Measurements from ENCODE around the gene BBOX1. TPM values are rescaled to one million over a fixed set of nuclear protein-coding genes. Genes with fewer than 3 reads are reported as not detected.
"Not testable (repeated sequence)": the region's sequence is repeated elsewhere in the genome, so short reads cannot be mapped to it uniquely, and the experiment has no call there.

Gene BBOX1
- total RNA-seq, 1 donor from 2014 or later = under 0.01 TPM

- no peak overlapping the region for H3K9ac ChIP-seq (ENCODE audit: low read depth in 1 of 3, low read length in 3 of 3)
- H3K4me3 ChIP-seq (ENCODE audit: low read length in 3 of 3) = no peak overlapping the region
- no peaks in the 10 kb centered on the region for H3K27me3 ChIP-seq (ENCODE audit: control insufficient read depth in 3 of 3, insufficient read depth in 3 of 3, low read length in 3 of 3)
- H3K36me3 ChIP-seq (ENCODE audit: control insufficient read depth in 3 of 3, insufficient read depth in 3 of 3, low read length in 3 of 3) = no peaks in the 10 kb centered on the region
- H3K9me3 ChIP-seq (ENCODE audit: control insufficient read depth in 3 of 3, low read length in 3 of 3) = no peaks in the 10 kb centered on the region
- no peak overlapping the region for H3K27ac ChIP-seq (ENCODE audit: low read depth, low read length)
- H3K4me1 ChIP-seq (ENCODE audit: control insufficient read depth in 3 of 3, insufficient read depth in 3 of 3, low read length in 3 of 3) = no peaks in the 10 kb centered on the region
Observed at GRCh38 chr11:27162237-27162636, 121.6 kb downstream of the BBOX1 start.

GRCh38 chr11:27166130-27166529 lies 125.5 kb downstream of the BBOX1 start:
- Histone ChIP-seq H3K4me1 (ENCODE audit: control insufficient read depth in 3 of 3, insufficient read depth in 3 of 3, low read length in 3 of 3) (no peaks in the 10 kb centered on the region), H3K27me3 (ENCODE audit: control insufficient read depth in 3 of 3, insufficient read depth in 3 of 3, low read length in 3 of 3) (no peaks in the 10 kb centered on the region), H3K9me3 (ENCODE audit: control insufficient read depth in 3 of 3, low read length in 3 of 3) (no peaks in the 10 kb centered on the region), H3K4me3 (ENCODE audit: low read length in 3 of 3) (no peak overlapping the region), H3K27ac (ENCODE audit: low read depth, low read length) (no peak overlapping the region), H3K9ac (ENCODE audit: low read depth in 1 of 3, low read length in 3 of 3) (no peak overlapping the region), H3K36me3 (ENCODE audit: control insufficient read depth in 3 of 3, insufficient read depth in 3 of 3, low read length in 3 of 3) (no peaks in the 10 kb centered on the region)

- H3K36me3 ChIP-seq (ENCODE audit: control insufficient read depth in 3 of 3, insufficient read depth in 3 of 3, low read length in 3 of 3) = no peaks in the 10 kb centered on the region
- H3K27me3 ChIP-seq (ENCODE audit: control insufficient read depth in 3 of 3, insufficient read depth in 3 of 3, low read length in 3 of 3) = no peaks in the 10 kb centered on the region
- no peak overlapping the region for H3K4me3 ChIP-seq (ENCODE audit: low read length in 3 of 3)
- H3K4me1 ChIP-seq (ENCODE audit: control insufficient read depth in 3 of 3, insufficient read depth in 3 of 3, low read length in 3 of 3) = no peaks in the 10 kb centered on the region
- no peak overlapping the region for H3K27ac ChIP-seq (ENCODE audit: low read depth, low read length)
- no peak overlapping the region for H3K9ac ChIP-seq (ENCODE audit: low read depth in 1 of 3, low read length in 3 of 3)
- H3K9me3 ChIP-seq (ENCODE audit: control insufficient read depth in 3 of 3, low read length in 3 of 3) = no peaks in the 10 kb centered on the region
Observed at GRCh38 chr11:27171376-27171958, 130.9 kb downstream of the BBOX1 start.

- Histone ChIP-seq H3K27ac (ENCODE audit: low read depth, low read length) (no peak overlapping the region), H3K9me3 (ENCODE audit: control insufficient read depth in 3 of 3, low read length in 3 of 3) (no peaks in the 10 kb centered on the region), H3K4me1 (ENCODE audit: control insufficient read depth in 3 of 3, insufficient read depth in 3 of 3, low read length in 3 of 3) (no peaks in the 10 kb centered on the region), H3K9ac (ENCODE audit: low read depth in 1 of 3, low read length in 3 of 3) (no peak overlapping the region), H3K4me3 (ENCODE audit: low read length in 3 of 3) (no peak overlapping the region), H3K27me3 (ENCODE audit: control insufficient read depth in 3 of 3, insufficient read depth in 3 of 3, low read length in 3 of 3) (no peaks in the 10 kb centered on the region), H3K36me3 (ENCODE audit: control insufficient read depth in 3 of 3, insufficient read depth in 3 of 3, low read length in 3 of 3) (no peaks in the 10 kb centered on the region)
Observed at GRCh38 chr11:27173545-27173944, 132.9 kb downstream of the BBOX1 start.

- Histone ChIP-seq H3K27ac (ENCODE audit: low read depth, low read length) (no peak overlapping the region), H3K4me3 (ENCODE audit: low read length in 3 of 3) (no peak overlapping the region), H3K9me3 (ENCODE audit: control insufficient read depth in 3 of 3, low read length in 3 of 3) (no peaks in the 10 kb centered on the region)
Observed at GRCh38 chr11:27174021-27174420, 133.4 kb downstream of the BBOX1 start.

GRCh38 chr11:27174672-27175210 lies 134.1 kb downstream of the BBOX1 start:
- no peak overlapping the region for H3K9ac ChIP-seq (ENCODE audit: low read depth in 1 of 3, low read length in 3 of 3)
- no peaks in the 10 kb centered on the region for H3K9me3 ChIP-seq (ENCODE audit: control insufficient read depth in 3 of 3, low read length in 3 of 3)
- H3K27me3 ChIP-seq (ENCODE audit: control insufficient read depth in 3 of 3, insufficient read depth in 3 of 3, low read length in 3 of 3) = no peaks in the 10 kb centered on the region
- no peaks in the 10 kb centered on the region for H3K4me1 ChIP-seq (ENCODE audit: control insufficient read depth in 3 of 3, insufficient read depth in 3 of 3, low read length in 3 of 3)
- H3K4me3 ChIP-seq (ENCODE audit: low read length in 3 of 3) = no peak overlapping the region
- H3K27ac ChIP-seq (ENCODE audit: low read depth, low read length) = no peak overlapping the region
- no peaks in the 10 kb centered on the region for H3K36me3 ChIP-seq (ENCODE audit: control insufficient read depth in 3 of 3, insufficient read depth in 3 of 3, low read length in 3 of 3)

More at GRCh38 chr11:27174021-27174420, 133.4 kb downstream of the BBOX1 start:
- Histone ChIP-seq H3K27me3 (ENCODE audit: control insufficient read depth in 3 of 3, insufficient read depth in 3 of 3, low read length in 3 of 3) (no peaks in the 10 kb centered on the region), H3K4me1 (ENCODE audit: control insufficient read depth in 3 of 3, insufficient read depth in 3 of 3, low read length in 3 of 3) (no peaks in the 10 kb centered on the region), H3K36me3 (ENCODE audit: control insufficient read depth in 3 of 3, insufficient read depth in 3 of 3, low read length in 3 of 3) (no peaks in the 10 kb centered on the region), H3K9ac (ENCODE audit: low read depth in 1 of 3, low read length in 3 of 3) (no peak overlapping the region)

GRCh38 chr11:27175562-27175961 lies 134.9 kb downstream of the BBOX1 start:
- not testable (repeated sequence) for H3K9me3 ChIP-seq (ENCODE audit: control insufficient read depth in 3 of 3, low read length in 3 of 3); H3K4me3 ChIP-seq (ENCODE audit: low read length in 3 of 3); H3K36me3 ChIP-seq (ENCODE audit: control insufficient read depth in 3 of 3, insufficient read depth in 3 of 3, low read length in 3 of 3); H3K9ac ChIP-seq (ENCODE audit: low read depth in 1 of 3, low read length in 3 of 3); H3K27ac ChIP-seq (ENCODE audit: low read depth, low read length); H3K4me1 ChIP-seq (ENCODE audit: control insufficient read depth in 3 of 3, insufficient read depth in 3 of 3, low read length in 3 of 3); H3K27me3 ChIP-seq (ENCODE audit: control insufficient read depth in 3 of 3, insufficient read depth in 3 of 3, low read length in 3 of 3)

Other genes with a start within 250 kb of the BBOX1 start
- 42.8 TPM for gene FIBIN, start 46.7 kb upstream of the BBOX1 start, total RNA-seq

Measured in skeletal muscle tissue (tissue), 4 donors.